OCI-LY1 (cell line): ENCODE measurements around the gene MIF.

ENCODE experiments used
- H2AFZ ChIP-seq: fragments of 200-600 bp; sonication (generic), shearing (Covaris generic); 2 replicates; pipeline ENCODE4 v1.6.0; 2014; ENCODE audit warnings: antibody characterized with exemption, mild to moderate bottlenecking, low read length
- H3F3A ChIP-seq: fragments of 200-600 bp; sonication (generic), shearing (Covaris generic); 2 replicates; pipeline ENCODE4 v1.6.0; 2014; ENCODE audit warnings: mild to moderate bottlenecking, antibody characterized with exemption, low read length, moderate library complexity; ENCODE audit not compliant: insufficient read depth
- H3K27ac ChIP-seq: fragments of 200-600 bp; sonication (generic); 2 replicates; pipeline ENCODE4 v1.5.1; 2014; ENCODE audit warnings: low read length, mixed run types, mild to moderate bottlenecking, low read depth; ENCODE audit not compliant: poor library complexity, severe bottlenecking
- H3K27me3 ChIP-seq: fragments of 200-600 bp; sonication (generic); 2 replicates; pipeline ENCODE4 v1.6.0; 2014; ENCODE audit warnings: antibody characterized with exemption, mild to moderate bottlenecking, low read length, moderate library complexity; ENCODE audit not compliant: insufficient read depth
- H3K36me3 ChIP-seq: fragments of 200-600 bp; sonication (generic); 2 replicates; pipeline ENCODE4 v1.6.1; 2014; ENCODE audit warnings: mild to moderate bottlenecking, antibody characterized with exemption, low read length, moderate library complexity, mixed read lengths; ENCODE audit not compliant: insufficient read depth
- H3K4me1 ChIP-seq: fragments of 200-600 bp; sonication (generic); 2 replicates; pipeline ENCODE4 v1.5.1; 2014; ENCODE audit warnings: mild to moderate bottlenecking, low read length, moderate library complexity; ENCODE audit not compliant: insufficient read depth, severe bottlenecking
- H3K4me2 ChIP-seq: fragments of 200-600 bp; sonication (generic), shearing (Covaris generic); 2 replicates; pipeline ENCODE4 v1.6.1; 2014; ENCODE audit warnings: low read length
- H3K4me3 ChIP-seq: fragments of 200-600 bp; sonication (generic); 2 replicates; pipeline ENCODE4 v1.5.1; 2014; ENCODE audit warnings: low read length, low read depth, mild to moderate bottlenecking, mixed read lengths; ENCODE audit not compliant: poor library complexity, severe bottlenecking
- H3K79me2 ChIP-seq: fragments of 200-600 bp; shearing (Covaris generic); 2 replicates; pipeline ENCODE4 v1.6.1; 2016; ENCODE audit warnings: mixed run types, low read length, mixed read lengths; ENCODE audit not compliant: insufficient read depth
- H3K9ac ChIP-seq: fragments of 200-600 bp; sonication (generic), shearing (Covaris generic); 2 replicates; pipeline ENCODE4 v1.6.1; 2014; ENCODE audit warnings: mild to moderate bottlenecking, low read length, mixed read lengths
- H3K9me2 ChIP-seq: fragments of 200-600 bp; sonication (generic), shearing (Covaris generic); 2 replicates; pipeline ENCODE4 v1.6.1; 2014; ENCODE audit warnings: low read depth, mild to moderate bottlenecking, low read length, mixed read lengths
- H3K9me3 ChIP-seq: fragments of 200-600 bp; shearing (Covaris generic); 2 replicates; pipeline ENCODE4 v1.6.1; 2014; ENCODE audit warnings: low read length, mixed read lengths
- H4K20me1 ChIP-seq: fragments of 200-600 bp; sonication (generic), shearing (Covaris generic); 2 replicates; pipeline ENCODE4 v1.6.0; 2016; ENCODE audit warnings: mild to moderate bottlenecking, low read length; ENCODE audit not compliant: insufficient read depth
- EZH2 ChIP-seq: fragments of 200-600 bp; sonication (generic), shearing (Covaris generic); IDR thresholded peaks from 2 replicates; pipeline ENCODE4 v1.8.0; 2017; ENCODE audit warnings: borderline replicate concordance, mixed run types, mild to moderate bottlenecking, antibody characterized with exemption, low read length, moderate library complexity, mixed read lengths
- TF ChIP-seq, protein P1 (sequence below): fragments of 200-600 bp; sonication (generic), shearing (Covaris generic); IDR thresholded peaks from 2 replicates; pipeline ENCODE4 v1.5.1; 2017; ENCODE audit warnings: mild to moderate bottlenecking, antibody characterized with exemption, low read length, moderate library complexity, mixed read lengths

Gene MIF

DNA sequence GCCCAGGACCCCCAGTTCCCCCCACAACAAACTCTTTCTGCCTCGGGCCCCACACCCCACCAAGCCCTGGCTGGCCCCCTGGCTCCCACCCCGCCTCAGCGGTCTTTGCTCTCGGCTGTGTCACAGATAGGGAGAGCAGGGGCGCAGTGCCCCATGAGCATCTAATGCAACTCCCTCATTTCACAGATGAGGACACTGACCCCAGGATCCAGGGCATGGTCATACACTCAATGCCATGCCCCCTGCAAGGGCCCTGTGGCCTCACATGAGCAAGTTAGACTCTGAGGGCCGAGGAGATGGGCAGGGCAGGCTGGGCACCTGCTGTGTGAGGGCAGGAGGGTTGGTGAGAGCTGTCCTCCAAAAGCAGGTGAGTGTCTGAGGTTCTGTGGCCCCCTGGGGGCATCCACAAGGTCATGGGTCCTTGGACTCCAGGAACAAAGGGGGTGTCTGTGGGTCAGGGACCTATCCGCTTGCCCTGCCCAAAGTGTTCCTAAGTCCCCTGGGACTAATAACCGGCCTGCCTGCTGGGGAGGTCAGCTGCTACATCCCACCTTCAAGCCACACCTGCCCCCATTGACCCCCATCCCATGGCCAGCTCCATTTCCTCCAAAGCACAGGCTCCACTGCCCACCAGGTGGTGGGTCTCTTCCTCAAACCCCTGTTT, 2.5 kb downstream of the MIF start:
- no peak overlapping the region for H3K4me3 ChIP-seq
- H4K20me1 ChIP-seq = no peaks in the 10 kb centered on the region
- no peak overlapping the region for H3K27ac ChIP-seq
- H3K4me2 ChIP-seq = no peak overlapping the region; the same call in 1 of the 2 replicates
- peaks cover 59% of the 10 kb centered on the region for H3K36me3 ChIP-seq
- H3K4me1 ChIP-seq = peaks cover 22% of the 10 kb centered on the region
- TF ChIP-seq EZH2 = no peak
- TF ChIP-seq, protein P1, sequence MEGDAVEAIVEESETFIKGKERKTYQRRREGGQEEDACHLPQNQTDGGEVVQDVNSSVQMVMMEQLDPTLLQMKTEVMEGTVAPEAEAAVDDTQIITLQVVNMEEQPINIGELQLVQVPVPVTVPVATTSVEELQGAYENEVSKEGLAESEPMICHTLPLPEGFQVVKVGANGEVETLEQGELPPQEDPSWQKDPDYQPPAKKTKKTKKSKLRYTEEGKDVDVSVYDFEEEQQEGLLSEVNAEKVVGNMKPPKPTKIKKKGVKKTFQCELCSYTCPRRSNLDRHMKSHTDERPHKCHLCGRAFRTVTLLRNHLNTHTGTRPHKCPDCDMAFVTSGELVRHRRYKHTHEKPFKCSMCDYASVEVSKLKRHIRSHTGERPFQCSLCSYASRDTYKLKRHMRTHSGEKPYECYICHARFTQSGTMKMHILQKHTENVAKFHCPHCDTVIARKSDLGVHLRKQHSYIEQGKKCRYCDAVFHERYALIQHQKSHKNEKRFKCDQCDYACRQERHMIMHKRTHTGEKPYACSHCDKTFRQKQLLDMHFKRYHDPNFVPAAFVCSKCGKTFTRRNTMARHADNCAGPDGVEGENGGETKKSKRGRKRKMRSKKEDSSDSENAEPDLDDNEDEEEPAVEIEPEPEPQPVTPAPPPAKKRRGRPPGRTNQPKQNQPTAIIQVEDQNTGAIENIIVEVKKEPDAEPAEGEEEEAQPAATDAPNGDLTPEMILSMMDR = no peak
- no peaks in the 10 kb centered on the region; the same call in 1 of the 2 replicates for H3K79me2 ChIP-seq
- H3K9ac ChIP-seq = no peak overlapping the region; the same call in 1 of the 2 replicates
- H2AFZ ChIP-seq = no peak overlapping the region
- H3K9me3 ChIP-seq = no peaks in the 10 kb centered on the region
- H3F3A ChIP-seq = no peaks in the 10 kb centered on the region
- H3K9me2 ChIP-seq = no peaks in the 10 kb centered on the region
- no peaks in the 10 kb centered on the region for H3K27me3 ChIP-seq

DNA sequence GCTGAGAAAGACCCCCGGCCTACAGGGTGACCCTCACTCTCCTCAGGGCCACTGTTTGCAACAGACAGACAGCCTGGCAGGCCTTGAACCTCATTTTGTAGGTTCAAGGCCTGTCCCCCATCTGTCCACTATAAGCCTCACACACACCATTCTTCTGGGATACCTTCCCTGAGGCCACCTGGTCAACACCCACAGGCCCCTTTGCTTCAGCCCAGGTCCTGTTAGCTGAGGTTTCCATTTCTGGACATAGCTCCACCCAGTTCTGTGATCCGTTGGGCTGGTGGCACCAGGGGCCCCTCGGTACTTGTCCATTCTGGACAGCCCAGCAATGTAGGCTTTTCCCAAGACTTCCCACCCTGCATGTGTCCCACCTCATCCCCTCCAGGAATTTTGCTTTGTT, 3.1 kb downstream of the MIF start:
- Histone ChIP-seq H3K27ac (no peak overlapping the region), H3K9me2 (no peaks in the 10 kb centered on the region), H3K27me3 (no peaks in the 10 kb centered on the region), H3K4me3 (no peak overlapping the region), H3K79me2 (no peaks in the 10 kb centered on the region; the same call in 1 of the 2 replicates), H3K4me2 (no peak overlapping the region), H4K20me1 (no peaks in the 10 kb centered on the region), H3K9ac (no peak overlapping the region), H3K4me1 (peaks cover 22% of the 10 kb centered on the region), H2AFZ (no peak overlapping the region), H3F3A (no peaks in the 10 kb centered on the region), H3K9me3 (no peaks in the 10 kb centered on the region), H3K36me3 (peaks cover 59% of the 10 kb centered on the region)
- no peak for TF ChIP-seq EZH2
- TF ChIP-seq, protein P1 = no peak

DNA sequence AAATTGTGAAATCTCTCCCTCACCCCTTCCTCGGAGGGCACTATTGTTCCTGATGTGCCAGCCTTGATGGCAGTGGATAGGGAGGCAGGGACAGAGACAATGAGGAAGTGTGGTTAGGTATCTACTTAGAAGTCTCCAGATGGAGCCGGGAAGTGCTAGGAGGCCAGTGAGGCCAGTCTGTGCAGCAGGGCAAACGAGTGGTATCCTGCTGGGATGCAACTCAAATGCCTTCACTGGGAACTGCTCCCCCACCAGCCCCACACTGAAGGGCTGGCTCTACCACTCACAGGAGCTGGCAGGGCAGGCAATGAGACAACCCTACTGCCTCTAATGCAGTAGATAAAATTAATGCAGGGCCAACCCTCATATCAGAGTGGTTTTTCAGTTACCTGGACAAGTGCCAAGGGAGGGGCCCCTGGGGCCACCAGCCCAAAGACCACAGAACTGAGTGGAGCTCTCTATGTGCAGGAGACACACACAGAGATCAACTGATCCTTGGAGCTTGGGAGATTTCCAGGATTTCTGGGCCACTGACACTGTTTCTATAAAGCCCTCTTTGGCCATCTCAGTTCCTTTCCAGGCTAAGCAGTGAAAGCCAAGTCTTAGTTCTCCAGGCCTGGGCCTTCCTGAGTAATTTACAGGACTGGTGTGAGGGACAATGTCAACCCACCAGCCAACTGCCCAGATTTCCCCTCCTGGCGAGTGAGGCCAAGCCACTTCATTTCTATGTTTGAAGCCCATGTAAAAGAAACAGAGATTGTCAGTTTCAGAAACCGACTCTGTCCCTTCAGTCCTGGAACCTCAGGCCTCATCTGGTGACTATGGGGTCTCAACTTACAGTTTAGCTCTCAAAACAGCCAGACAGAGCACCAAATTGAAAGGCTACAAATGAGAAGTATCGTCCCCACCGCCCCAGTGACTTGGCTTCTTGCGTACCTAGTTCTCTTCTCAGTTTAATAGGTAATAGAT, 4.1 kb downstream of the MIF start:
- Histone ChIP-seq H3F3A (no peaks in the 10 kb centered on the region), H3K9ac (no peak overlapping the region), H3K27me3 (no peaks in the 10 kb centered on the region), H3K36me3 (peaks cover 59% of the 10 kb centered on the region), H3K9me2 (no peaks in the 10 kb centered on the region), H3K79me2 (no peaks in the 10 kb centered on the region; the same call in 1 of the 2 replicates), H3K27ac (no peak overlapping the region), H4K20me1 (no peaks in the 10 kb centered on the region), H3K4me2 (no peak overlapping the region), H3K4me1 (peaks cover 19% of the 10 kb centered on the region), H2AFZ (no peak overlapping the region), H3K4me3 (no peak overlapping the region), H3K9me3 (no peaks in the 10 kb centered on the region)
- TF ChIP-seq, protein P1 = no peak
- no peak for TF ChIP-seq EZH2
